HEK293 (cell line): ENCODE measurements around the gene CYREN.
A peak's percentile ranks its signal among the peaks of the same experiment; 100 is the strongest.

ENCODE experiments used
- KLF16 ChIP-seq: fragments of 450-650 bp; formaldehyde crosslinking; IDR thresholded peaks from 2 replicates; pipeline ENCODE4 v1.5.1; 2017; ENCODE audit warnings: missing biosample characterization, missing genetic modification characterization
- KLF7 ChIP-seq: fragments of 450-650 bp; formaldehyde crosslinking; IDR thresholded peaks from 2 replicates; pipeline ENCODE4 v1.5.1; 2016; ENCODE audit warnings: missing biosample characterization, missing genetic modification characterization, borderline replicate concordance
- KLF9 ChIP-seq: fragments of 450-650 bp; formaldehyde crosslinking; IDR thresholded peaks from 2 replicates; pipeline ENCODE4 v1.5.1; 2016; ENCODE audit warnings: missing biosample characterization, missing genetic modification characterization, low read depth
- MYNN ChIP-seq: fragments of 450-650 bp; formaldehyde crosslinking; IDR thresholded peaks from 2 replicates; pipeline ENCODE4 v1.5.1; 2016; ENCODE audit warnings: missing biosample characterization, missing genetic modification characterization, borderline replicate concordance
- SP3 ChIP-seq: fragments of 450-650 bp; formaldehyde crosslinking; IDR thresholded peaks from 2 replicates; pipeline ENCODE4 v1.5.1; 2016; ENCODE audit warnings: missing biosample characterization, missing genetic modification characterization
- ZBTB48 ChIP-seq: fragments of 450-650 bp; formaldehyde crosslinking; IDR thresholded peaks from 2 replicates; pipeline ENCODE4 v1.5.1; 2016; ENCODE audit warnings: missing biosample characterization, missing genetic modification characterization
- ZFP3 ChIP-seq: fragments of 450-650 bp; formaldehyde crosslinking; IDR thresholded peaks from 2 replicates; pipeline ENCODE4 v1.5.1; 2016; ENCODE audit warnings: low read depth, missing biosample characterization, missing genetic modification characterization
- ZNF138 ChIP-seq: fragments of 450-650 bp; formaldehyde crosslinking; IDR thresholded peaks from 2 replicates; pipeline ENCODE4 v1.5.1; 2016; ENCODE audit warnings: missing biosample characterization, missing genetic modification characterization, borderline replicate concordance
- ZNF184 ChIP-seq: fragments of 450-650 bp; IDR thresholded peaks from 2 replicates; pipeline ENCODE4 v1.5.1; 2018; ENCODE audit warnings: missing biosample characterization, mild to moderate bottlenecking, missing genetic modification characterization
- ZNF211 ChIP-seq: fragments of 450-650 bp; formaldehyde crosslinking; IDR thresholded peaks from 2 replicates; pipeline ENCODE4 v1.5.1; 2016; ENCODE audit warnings: low read depth, missing biosample characterization, missing genetic modification characterization
- ZNF248 ChIP-seq: fragments of 450-650 bp; formaldehyde crosslinking; IDR thresholded peaks from 2 replicates; pipeline ENCODE4 v1.5.1; 2017; ENCODE audit warnings: missing biosample characterization, missing genetic modification characterization
- ZNF350 ChIP-seq: fragments of 450-650 bp; formaldehyde crosslinking; IDR thresholded peaks from 2 replicates; pipeline ENCODE4 v1.5.0; 2017; ENCODE audit warnings: missing biosample characterization, mild to moderate bottlenecking, missing genetic modification characterization
- ZNF426 ChIP-seq: fragments of 450-650 bp; formaldehyde crosslinking; IDR thresholded peaks from 2 replicates; pipeline ENCODE4 v1.5.1; 2017; ENCODE audit warnings: missing biosample characterization, missing genetic modification characterization, mild to moderate bottlenecking, inconsistent platforms, moderate library complexity
- ZNF473 ChIP-seq: fragments of 450-650 bp; formaldehyde crosslinking; IDR thresholded peaks from 2 replicates; pipeline ENCODE4 v1.5.1; 2017; ENCODE audit warnings: missing biosample characterization, missing genetic modification characterization
- ZNF521 ChIP-seq: fragments of 450-650 bp; formaldehyde crosslinking; IDR thresholded peaks from 2 replicates; pipeline ENCODE4 v1.5.1; 2017; ENCODE audit warnings: missing biosample characterization, mild to moderate bottlenecking, missing genetic modification characterization
- ZNF555 ChIP-seq: fragments of 450-650 bp; formaldehyde crosslinking; conservative IDR thresholded peaks from 2 replicates; pipeline ENCODE4 v1.5.1; 2017; ENCODE audit warnings: missing biosample characterization, mild to moderate bottlenecking, missing genetic modification characterization, inconsistent platforms
- ZNF76 ChIP-seq: fragments of 450-650 bp; formaldehyde crosslinking; IDR thresholded peaks from 2 replicates; pipeline ENCODE4; 2016; ENCODE audit warnings: low read depth, missing biosample characterization, missing genetic modification characterization, borderline replicate concordance
- ZNF785 ChIP-seq: fragments of 450-650 bp; formaldehyde crosslinking; IDR thresholded peaks from 2 replicates; pipeline ENCODE4 v1.5.1; 2016; ENCODE audit warnings: missing biosample characterization, missing genetic modification characterization
- TF ChIP-seq, protein P1 (sequence below): fragments of 450-650 bp; formaldehyde crosslinking; IDR thresholded peaks from 2 replicates; pipeline ENCODE4 v1.5.1; 2016; ENCODE audit warnings: missing biosample characterization, missing genetic modification characterization
- TF ChIP-seq, protein P2 (sequence below): fragments of 450-650 bp; formaldehyde crosslinking; IDR thresholded peaks from 2 replicates; pipeline ENCODE4 v1.5.1; 2016; ENCODE audit warnings: missing biosample characterization, missing genetic modification characterization
- TF ChIP-seq, protein P3 (sequence below): fragments of 450-650 bp; formaldehyde crosslinking; IDR thresholded peaks from 2 replicates; pipeline ENCODE4 v1.5.1; 2016; ENCODE audit warnings: missing biosample characterization, missing genetic modification characterization
- TF ChIP-seq, protein P4 (sequence below): fragments of 450-650 bp; formaldehyde crosslinking; IDR thresholded peaks from 2 replicates; pipeline ENCODE4 v1.5.0; 2017; ENCODE audit warnings: missing biosample characterization, missing genetic modification characterization, borderline replicate concordance
- TF ChIP-seq, protein P5 (sequence below): sonication (generic); formaldehyde crosslinking; IDR thresholded peaks from 2 replicates; pipeline ENCODE4 v1.8.1; 2022; ENCODE audit warnings: mild to moderate bottlenecking, moderate library complexity, missing genetic modification reagents
- TF ChIP-seq, protein P6 (sequence below): fragments of 450-650 bp; formaldehyde crosslinking; IDR thresholded peaks from 2 replicates; pipeline ENCODE4 v1.5.1; 2016; ENCODE audit warnings: missing biosample characterization, missing genetic modification characterization
- TF ChIP-seq, protein P7 (sequence below): fragments of 450-650 bp; formaldehyde crosslinking; optimal IDR thresholded peaks from 2 replicates; pipeline ENCODE3; 2016; ENCODE audit warnings: missing biosample characterization, mild to moderate bottlenecking, missing genetic modification characterization

The CYREN gene

DNA sequence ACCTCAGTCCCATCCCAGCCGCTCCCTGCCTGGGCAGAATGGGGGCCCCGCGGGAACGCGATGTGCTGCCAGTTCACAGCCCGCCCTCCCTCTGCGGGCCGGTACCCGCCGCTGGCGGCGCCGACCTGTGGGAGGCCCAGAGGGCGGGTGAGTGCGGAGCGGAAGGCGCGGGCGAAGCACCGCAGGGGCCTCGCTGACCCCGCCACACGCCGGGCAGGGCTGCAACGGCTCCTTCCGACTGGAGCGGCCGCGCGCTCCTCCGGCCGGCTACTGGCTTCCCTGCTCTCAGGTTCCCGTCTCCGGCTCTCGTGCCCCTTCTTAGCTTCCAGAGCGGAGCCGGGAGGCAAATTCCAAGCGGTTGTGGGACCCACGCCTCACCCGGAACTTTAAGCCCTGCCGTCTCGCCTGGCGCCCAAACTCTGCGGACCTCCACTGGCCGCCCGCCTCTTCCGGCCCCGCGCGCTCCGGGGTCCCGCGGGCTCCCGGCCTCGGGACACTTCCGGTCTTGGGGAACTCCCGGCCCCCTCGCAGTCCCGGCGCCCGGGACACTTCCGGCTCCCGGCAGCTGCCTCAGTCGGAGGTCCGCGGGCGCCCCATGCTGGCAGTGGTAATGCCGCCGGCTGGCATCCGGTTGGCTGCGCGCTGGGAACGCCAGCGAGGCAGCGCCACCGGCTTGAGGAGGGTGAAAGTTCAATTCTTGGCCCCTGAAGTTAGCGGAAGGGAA is at the start of gene CYREN (continued):
- TF ChIP-seq, protein P1, sequence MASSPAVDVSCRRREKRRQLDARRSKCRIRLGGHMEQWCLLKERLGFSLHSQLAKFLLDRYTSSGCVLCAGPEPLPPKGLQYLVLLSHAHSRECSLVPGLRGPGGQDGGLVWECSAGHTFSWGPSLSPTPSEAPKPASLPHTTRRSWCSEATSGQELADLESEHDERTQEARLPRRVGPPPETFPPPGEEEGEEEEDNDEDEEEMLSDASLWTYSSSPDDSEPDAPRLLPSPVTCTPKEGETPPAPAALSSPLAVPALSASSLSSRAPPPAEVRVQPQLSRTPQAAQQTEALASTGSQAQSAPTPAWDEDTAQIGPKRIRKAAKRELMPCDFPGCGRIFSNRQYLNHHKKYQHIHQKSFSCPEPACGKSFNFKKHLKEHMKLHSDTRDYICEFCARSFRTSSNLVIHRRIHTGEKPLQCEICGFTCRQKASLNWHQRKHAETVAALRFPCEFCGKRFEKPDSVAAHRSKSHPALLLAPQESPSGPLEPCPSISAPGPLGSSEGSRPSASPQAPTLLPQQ (tag by site-specific recombination), result peak; percentile 97
- TF ChIP-seq KLF7 (tag by site-specific recombination), result peak; percentile 37; the same call in 1 of the 2 replicates
- TF ChIP-seq ZNF211 (tag by site-specific recombination), result no peak
- no peak for TF ChIP-seq ZNF248
- TF ChIP-seq, protein P2, sequence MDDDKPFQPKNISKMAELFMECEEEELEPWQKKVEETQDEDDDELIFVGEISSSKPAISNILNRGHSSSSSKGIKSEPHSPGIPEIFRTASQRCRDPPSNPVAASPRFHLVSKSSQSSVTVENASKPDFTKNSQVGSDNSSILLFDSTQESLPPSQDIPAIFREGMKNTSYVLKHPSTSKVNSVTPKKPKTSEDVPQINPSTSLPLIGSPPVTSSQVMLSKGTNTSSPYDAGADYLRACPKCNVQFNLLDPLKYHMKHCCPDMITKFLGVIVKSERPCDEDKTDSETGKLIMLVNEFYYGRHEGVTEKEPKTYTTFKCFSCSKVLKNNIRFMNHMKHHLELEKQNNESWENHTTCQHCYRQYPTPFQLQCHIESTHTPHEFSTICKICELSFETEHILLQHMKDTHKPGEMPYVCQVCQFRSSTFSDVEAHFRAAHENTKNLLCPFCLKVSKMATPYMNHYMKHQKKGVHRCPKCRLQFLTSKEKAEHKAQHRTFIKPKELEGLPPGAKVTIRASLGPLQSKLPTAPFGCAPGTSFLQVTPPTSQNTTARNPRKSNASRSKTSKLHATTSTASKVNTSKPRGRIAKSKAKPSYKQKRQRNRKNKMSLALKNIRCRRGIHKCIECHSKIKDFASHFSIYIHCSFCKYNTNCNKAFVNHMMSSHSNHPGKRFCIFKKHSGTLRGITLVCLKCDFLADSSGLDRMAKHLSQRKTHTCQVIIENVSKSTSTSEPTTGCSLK (tag by site-specific recombination), result no peak
- TF ChIP-seq ZNF473 (tag by site-specific recombination), result no peak
- TF ChIP-seq ZNF76 (tag by site-specific recombination), result peak; percentile 72
- no peak for TF ChIP-seq ZFP3 (tag by site-specific recombination)
- TF ChIP-seq SP3 (tag by site-specific recombination), result peak; percentile 76
- TF ChIP-seq, protein P3, sequence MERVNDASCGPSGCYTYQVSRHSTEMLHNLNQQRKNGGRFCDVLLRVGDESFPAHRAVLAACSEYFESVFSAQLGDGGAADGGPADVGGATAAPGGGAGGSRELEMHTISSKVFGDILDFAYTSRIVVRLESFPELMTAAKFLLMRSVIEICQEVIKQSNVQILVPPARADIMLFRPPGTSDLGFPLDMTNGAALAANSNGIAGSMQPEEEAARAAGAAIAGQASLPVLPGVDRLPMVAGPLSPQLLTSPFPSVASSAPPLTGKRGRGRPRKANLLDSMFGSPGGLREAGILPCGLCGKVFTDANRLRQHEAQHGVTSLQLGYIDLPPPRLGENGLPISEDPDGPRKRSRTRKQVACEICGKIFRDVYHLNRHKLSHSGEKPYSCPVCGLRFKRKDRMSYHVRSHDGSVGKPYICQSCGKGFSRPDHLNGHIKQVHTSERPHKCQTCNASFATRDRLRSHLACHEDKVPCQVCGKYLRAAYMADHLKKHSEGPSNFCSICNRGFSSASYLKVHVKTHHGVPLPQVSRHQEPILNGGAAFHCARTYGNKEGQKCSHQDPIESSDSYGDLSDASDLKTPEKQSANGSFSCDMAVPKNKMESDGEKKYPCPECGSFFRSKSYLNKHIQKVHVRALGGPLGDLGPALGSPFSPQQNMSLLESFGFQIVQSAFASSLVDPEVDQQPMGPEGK (tag by site-specific recombination), result peak; percentile 99
- TF ChIP-seq, protein P4, sequence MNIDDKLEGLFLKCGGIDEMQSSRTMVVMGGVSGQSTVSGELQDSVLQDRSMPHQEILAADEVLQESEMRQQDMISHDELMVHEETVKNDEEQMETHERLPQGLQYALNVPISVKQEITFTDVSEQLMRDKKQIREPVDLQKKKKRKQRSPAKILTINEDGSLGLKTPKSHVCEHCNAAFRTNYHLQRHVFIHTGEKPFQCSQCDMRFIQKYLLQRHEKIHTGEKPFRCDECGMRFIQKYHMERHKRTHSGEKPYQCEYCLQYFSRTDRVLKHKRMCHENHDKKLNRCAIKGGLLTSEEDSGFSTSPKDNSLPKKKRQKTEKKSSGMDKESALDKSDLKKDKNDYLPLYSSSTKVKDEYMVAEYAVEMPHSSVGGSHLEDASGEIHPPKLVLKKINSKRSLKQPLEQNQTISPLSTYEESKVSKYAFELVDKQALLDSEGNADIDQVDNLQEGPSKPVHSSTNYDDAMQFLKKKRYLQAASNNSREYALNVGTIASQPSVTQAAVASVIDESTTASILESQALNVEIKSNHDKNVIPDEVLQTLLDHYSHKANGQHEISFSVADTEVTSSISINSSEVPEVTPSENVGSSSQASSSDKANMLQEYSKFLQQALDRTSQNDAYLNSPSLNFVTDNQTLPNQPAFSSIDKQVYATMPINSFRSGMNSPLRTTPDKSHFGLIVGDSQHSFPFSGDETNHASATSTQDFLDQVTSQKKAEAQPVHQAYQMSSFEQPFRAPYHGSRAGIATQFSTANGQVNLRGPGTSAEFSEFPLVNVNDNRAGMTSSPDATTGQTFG, result no peak
- TF ChIP-seq, protein P5, sequence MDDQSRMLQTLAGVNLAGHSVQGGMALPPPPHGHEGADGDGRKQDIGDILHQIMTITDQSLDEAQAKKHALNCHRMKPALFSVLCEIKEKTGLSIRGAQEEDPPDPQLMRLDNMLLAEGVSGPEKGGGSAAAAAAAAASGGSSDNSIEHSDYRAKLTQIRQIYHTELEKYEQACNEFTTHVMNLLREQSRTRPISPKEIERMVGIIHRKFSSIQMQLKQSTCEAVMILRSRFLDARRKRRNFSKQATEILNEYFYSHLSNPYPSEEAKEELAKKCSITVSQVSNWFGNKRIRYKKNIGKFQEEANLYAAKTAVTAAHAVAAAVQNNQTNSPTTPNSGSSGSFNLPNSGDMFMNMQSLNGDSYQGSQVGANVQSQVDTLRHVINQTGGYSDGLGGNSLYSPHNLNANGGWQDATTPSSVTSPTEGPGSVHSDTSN (CRISPR knock-in tag), result no peak
- TF ChIP-seq, protein P6, sequence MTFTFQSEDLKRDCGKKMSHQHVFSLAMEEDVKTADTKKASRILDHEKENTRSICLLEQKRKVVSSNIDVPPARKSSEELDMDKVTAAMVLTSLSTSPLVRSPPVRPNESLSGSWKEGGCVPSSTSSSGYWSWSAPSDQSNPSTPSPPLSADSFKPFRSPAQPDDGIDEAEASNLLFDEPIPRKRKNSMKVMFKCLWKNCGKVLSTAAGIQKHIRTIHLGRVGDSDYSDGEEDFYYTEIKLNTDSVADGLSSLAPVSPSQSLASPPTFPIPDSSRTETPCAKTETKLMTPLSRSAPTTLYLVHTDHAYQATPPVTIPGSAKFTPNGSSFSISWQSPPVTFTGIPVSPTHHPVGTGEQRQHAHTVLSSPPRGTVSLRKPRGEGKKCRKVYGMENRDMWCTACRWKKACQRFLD (tag by site-specific recombination), result no peak; the same call in 1 of the 2 replicates
- TF ChIP-seq, protein P7, sequence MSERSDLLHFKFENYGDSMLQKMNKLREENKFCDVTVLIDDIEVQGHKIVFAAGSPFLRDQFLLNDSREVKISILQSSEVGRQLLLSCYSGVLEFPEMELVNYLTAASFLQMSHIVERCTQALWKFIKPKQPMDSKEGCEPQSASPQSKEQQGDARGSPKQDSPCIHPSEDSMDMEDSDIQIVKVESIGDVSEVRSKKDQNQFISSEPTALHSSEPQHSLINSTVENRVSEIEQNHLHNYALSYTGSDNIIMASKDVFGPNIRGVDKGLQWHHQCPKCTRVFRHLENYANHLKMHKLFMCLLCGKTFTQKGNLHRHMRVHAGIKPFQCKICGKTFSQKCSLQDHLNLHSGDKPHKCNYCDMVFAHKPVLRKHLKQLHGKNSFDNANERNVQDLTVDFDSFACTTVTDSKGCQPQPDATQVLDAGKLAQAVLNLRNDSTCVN, result peak; percentile 95
- TF ChIP-seq KLF16 (tag by site-specific recombination), result peak; percentile 88
- peak; percentile 44; the same call in 1 of the 2 replicates for TF ChIP-seq KLF9 (tag by site-specific recombination)
- TF ChIP-seq ZNF785 (tag by site-specific recombination), result peak; percentile 63; the same call in 1 of the 2 replicates
- no peak for TF ChIP-seq ZNF521 (tag by site-specific recombination)
- no peak for TF ChIP-seq ZNF184 (tag by site-specific recombination)
- no peak for TF ChIP-seq ZNF426 (tag by site-specific recombination)
- TF ChIP-seq ZBTB48 (tag by site-specific recombination), result peak; percentile 76; the same call in 1 of the 2 replicates
- TF ChIP-seq ZNF138 (tag by site-specific recombination), result no peak
- TF ChIP-seq ZNF350 (tag by site-specific recombination), result no peak
- no peak for TF ChIP-seq ZNF555 (tag by site-specific recombination)
- TF ChIP-seq MYNN (tag by site-specific recombination), result no peak
